B cell (primary cell): Measurements from ENCODE around the gene CDH13.

Experiments
- EZH2 ChIP-seq: IDR thresholded peaks from 2 replicates; pipeline ENCODE4 v1.6.1; 2012; ENCODE audit warnings: borderline replicate concordance, low read depth, mild to moderate bottlenecking, moderate library complexity, low read length; ENCODE audit not compliant: insufficient read depth, poor library complexity, severe bottlenecking
- TF ChIP-seq, protein P1 (sequence below): fragments of 200-600 bp; IDR thresholded peaks from one replicate; pipeline ENCODE4 v1.8.0; 2022; ENCODE audit warnings: antibody characterized with exemption, mild to moderate bottlenecking

DNA sequence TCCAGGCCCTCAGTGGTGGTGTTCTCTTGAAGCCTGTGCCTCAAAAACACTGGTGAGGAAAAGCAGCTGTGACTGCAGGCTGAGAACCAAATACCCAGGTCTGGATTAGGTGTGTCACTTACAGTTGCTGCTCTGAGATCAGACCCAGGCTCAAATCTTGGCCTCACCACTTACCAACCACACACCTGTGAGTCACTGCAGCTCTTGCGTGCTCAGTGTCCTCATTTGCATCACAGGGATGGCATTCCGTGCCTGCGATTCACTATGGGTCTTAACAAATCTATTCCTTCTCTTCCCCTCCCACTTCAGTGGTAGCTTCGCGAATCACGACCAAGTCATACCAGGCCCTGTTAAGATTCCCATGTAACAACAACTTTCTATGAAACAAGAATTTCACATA lies 947.6 kb downstream of the CDH13 start:
- TF ChIP-seq, protein P1, sequence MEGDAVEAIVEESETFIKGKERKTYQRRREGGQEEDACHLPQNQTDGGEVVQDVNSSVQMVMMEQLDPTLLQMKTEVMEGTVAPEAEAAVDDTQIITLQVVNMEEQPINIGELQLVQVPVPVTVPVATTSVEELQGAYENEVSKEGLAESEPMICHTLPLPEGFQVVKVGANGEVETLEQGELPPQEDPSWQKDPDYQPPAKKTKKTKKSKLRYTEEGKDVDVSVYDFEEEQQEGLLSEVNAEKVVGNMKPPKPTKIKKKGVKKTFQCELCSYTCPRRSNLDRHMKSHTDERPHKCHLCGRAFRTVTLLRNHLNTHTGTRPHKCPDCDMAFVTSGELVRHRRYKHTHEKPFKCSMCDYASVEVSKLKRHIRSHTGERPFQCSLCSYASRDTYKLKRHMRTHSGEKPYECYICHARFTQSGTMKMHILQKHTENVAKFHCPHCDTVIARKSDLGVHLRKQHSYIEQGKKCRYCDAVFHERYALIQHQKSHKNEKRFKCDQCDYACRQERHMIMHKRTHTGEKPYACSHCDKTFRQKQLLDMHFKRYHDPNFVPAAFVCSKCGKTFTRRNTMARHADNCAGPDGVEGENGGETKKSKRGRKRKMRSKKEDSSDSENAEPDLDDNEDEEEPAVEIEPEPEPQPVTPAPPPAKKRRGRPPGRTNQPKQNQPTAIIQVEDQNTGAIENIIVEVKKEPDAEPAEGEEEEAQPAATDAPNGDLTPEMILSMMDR: no peak
- TF ChIP-seq EZH2: no peak
